ENCODE data around the gene OR1L8.

GRCh38 chr9:122551371-122551770, 31.8 kb downstream of the OR1L8 start:
- no peak for TF ChIP-seq POLR2AphosphoS5 (IDR thresholded peaks at IDR 0.05)
- no peak for TF ChIP-seq CTCF (IDR thresholded peaks at IDR 0.05)
- no peak for TF ChIP-seq POLR2A (IDR thresholded peaks at IDR 0.05; ENCODE audit: low read depth)
- no peak for TF ChIP-seq EP300 (IDR thresholded peaks at IDR 0.05)

Measured in esophagus muscularis mucosa (tissue), 4 donors.